Right atrium auricular region (tissue), 2 donors: Measurements from ENCODE around the gene NANS. TPM values are rescaled to one million over a fixed set of nuclear protein-coding genes. Genes with fewer than 3 reads are reported as not detected.

ENCODE experiments used
- DNase-seq: peaks from one replicate; pipeline ENCODE4 v3.0.0-alpha.2; 2019; ENCODE audit warnings: low spot score
- H3K27ac ChIP-seq, 2 donors: fragments of 200-600 bp; sonication (generic); 1 replicate in 1 of 2; 2 replicates in 1 of 2; pipeline ENCODE4 v1.5.1; 2016 to 2019
- H3K27me3 ChIP-seq, 2 donors: fragments of 200-600 bp; sonication (generic); one replicate each; pipeline versions ENCODE4 v1.5.1 to v1.6.0; 2017 to 2019
- H3K36me3 ChIP-seq: fragments of 200-600 bp; sonication (generic); one replicate; pipeline ENCODE4 v1.5.1; 2016
- H3K4me1 ChIP-seq, 2 donors: fragments of 200-600 bp; sonication (generic); one replicate each; pipeline versions ENCODE4 v1.5.1 to v1.6.0; 2017 to 2019
- H3K4me3 ChIP-seq, 2 donors: fragments of 200-600 bp; sonication (generic); 1 replicate in 1 of 2; 2 replicates in 1 of 2; pipeline ENCODE4 v1.5.1; 2017 to 2019; ENCODE audit warnings: mild to moderate bottlenecking in 1 of 2, moderate library complexity in 1 of 2
- H3K9me3 ChIP-seq, 2 donors: fragments of 200-600 bp; sonication (generic); one replicate each; pipeline ENCODE4 v1.5.1; 2019
- total RNA-seq, 2 donors: library from RNA; depleted of rRNA; stranded (reverse); fragments of >200 nt; gene quantifications; one replicate each; pipeline ENCODE4 v1.1.0, GENCODE V29; 2016
- TF ChIP-seq, protein P1 (sequence below), 2 donors: fragments of 200-600 bp; sonication (generic); IDR thresholded peaks; one replicate each; pipeline ENCODE4 v1.5.1; 2019; ENCODE audit warnings: antibody characterized with exemption in 2 of 2

The NANS gene
- total RNA-seq = 10 to 100 TPM; 27.4 to 35.5 TPM

DNA sequence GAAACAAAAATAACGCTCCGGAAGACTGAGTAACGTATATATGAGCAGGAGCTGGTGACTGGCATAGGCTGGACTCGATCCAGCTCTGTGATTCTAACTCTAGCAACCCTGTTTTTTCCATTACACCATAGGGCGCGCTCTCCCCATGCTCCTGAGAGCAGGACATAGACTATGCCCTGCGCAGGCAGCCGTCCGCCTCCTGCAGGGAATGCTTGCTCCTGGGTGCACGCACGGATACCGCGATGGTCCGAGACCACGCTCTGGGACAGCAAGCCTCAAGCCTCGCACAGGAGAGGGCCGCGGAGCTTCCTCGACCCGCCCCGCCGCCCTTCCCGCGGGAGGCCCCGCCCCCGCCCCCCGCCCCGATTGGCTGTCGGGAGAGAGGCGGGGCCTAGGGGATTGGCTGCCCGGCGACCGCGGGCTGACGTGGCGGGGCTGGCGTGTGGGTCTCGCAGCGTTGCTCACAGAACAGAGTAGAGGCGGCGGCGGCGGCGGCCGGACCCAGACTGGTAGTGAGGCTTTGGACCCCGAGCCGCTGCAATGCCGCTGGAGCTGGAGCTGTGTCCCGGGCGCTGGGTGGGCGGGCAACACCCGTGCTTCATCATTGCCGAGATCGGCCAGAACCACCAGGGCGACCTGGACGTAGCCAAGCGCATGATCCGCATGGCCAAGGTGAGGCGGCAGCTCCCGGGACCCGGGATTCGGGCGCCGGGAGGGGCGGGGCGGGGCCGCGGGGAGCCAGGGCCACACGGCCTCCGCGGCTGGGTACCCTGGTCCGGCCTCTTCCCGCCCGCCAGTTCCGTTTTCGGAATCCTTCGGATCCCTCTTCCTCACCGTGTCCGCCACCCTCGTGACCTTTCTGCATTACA lies at the start of gene NANS:
Gene NANS (plus strand): TSS at position 464 of the 869 bp plus-strand sequence. CDS start 77 bp downstream, at position 541.
- H3K27ac ChIP-seq = peak within 1 kb of the TSS; percentile 89 to 96
- H3K36me3 ChIP-seq = peaks cover 11% of the 10 kb centered on the region
- H3K9me3 ChIP-seq = no peaks in the 10 kb centered on the region
- peak within 1 kb of the TSS; percentile 69 to 72 for H3K4me3 ChIP-seq
- DNase-seq = peak; percentile 95
- no peaks in the 10 kb centered on the region for H3K27me3 ChIP-seq
- peaks cover 0 to 21% of the 10 kb centered on the region in 2 donors for H3K4me1 ChIP-seq
- TF ChIP-seq, protein P1, sequence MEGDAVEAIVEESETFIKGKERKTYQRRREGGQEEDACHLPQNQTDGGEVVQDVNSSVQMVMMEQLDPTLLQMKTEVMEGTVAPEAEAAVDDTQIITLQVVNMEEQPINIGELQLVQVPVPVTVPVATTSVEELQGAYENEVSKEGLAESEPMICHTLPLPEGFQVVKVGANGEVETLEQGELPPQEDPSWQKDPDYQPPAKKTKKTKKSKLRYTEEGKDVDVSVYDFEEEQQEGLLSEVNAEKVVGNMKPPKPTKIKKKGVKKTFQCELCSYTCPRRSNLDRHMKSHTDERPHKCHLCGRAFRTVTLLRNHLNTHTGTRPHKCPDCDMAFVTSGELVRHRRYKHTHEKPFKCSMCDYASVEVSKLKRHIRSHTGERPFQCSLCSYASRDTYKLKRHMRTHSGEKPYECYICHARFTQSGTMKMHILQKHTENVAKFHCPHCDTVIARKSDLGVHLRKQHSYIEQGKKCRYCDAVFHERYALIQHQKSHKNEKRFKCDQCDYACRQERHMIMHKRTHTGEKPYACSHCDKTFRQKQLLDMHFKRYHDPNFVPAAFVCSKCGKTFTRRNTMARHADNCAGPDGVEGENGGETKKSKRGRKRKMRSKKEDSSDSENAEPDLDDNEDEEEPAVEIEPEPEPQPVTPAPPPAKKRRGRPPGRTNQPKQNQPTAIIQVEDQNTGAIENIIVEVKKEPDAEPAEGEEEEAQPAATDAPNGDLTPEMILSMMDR (IDR thresholded peaks at IDR 0.05) = no peak

DNA sequence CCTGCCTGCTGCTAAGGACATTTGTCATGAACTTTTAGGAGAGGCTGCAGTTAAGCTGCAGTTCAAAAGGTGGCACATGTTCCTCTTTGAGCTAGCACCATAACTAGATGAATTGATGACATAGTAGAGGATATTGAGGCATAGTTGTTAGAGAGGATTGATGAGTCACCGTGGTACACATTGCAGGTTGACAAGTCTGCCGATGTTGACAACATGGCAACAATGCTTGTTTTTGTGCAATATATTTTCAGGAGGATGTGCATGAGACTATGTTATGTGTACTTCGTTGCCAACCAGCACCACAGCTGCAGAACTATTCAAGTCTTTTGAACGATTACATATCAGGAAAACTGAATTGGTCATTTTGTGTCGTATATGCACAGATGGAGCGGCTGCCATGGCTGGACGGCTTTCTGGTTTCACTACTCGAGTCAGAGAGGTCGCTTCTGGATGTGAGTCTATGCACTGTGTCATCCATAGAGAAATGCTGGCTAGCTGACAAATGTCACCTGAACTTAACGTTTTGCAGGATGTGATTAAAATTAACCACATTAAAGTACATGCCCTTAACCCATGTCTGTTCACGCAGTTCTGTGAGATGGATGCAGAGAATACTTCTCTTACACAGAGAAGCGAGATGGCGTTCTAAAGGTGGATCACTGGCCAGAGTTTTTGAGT lies 49.1 kb upstream of the NANS start:
- TF ChIP-seq, protein P1 (IDR thresholded peaks at IDR 0.05) = no peak
- Histone ChIP-seq H3K9me3 (no peaks in the 10 kb centered on the region), H3K36me3 (peaks cover 62% of the 10 kb centered on the region), H3K27me3 (no peaks in the 10 kb centered on the region), H3K4me1 (peaks cover 0 to 25% of the 10 kb centered on the region in 2 donors), H3K4me3 (no peak overlapping the region), H3K27ac (no peak overlapping the region)
- no peak for DNase-seq

GRCh38 chr9:98008764-98009163 lies 47.8 kb upstream of the NANS start:
- TF ChIP-seq, protein P1 (IDR thresholded peaks at IDR 0.05) = no peak
- DNase-seq = no peak
- no peak overlapping the region for H3K4me3 ChIP-seq
- no peak overlapping the region for H3K27ac ChIP-seq
- H3K4me1 ChIP-seq = peaks cover 0 to 18% of the 10 kb centered on the region in 2 donors
- no peaks in the 10 kb centered on the region for H3K9me3 ChIP-seq
- H3K27me3 ChIP-seq = no peaks in the 10 kb centered on the region
- peaks cover 75% of the 10 kb centered on the region for H3K36me3 ChIP-seq

GRCh38 chr9:98009437-98009836 lies 47.1 kb upstream of the NANS start:
- Histone ChIP-seq H3K9me3 (no peaks in the 10 kb centered on the region), H3K27ac (peak overlapping the region in 1 of 2 donors; percentile 12), H3K27me3 (no peaks in the 10 kb centered on the region), H3K36me3 (peaks cover 74% of the 10 kb centered on the region), H3K4me3 (no peak overlapping the region), H3K4me1 (peaks cover 0 to 18% of the 10 kb centered on the region in 2 donors)
- no peak for DNase-seq
- TF ChIP-seq, protein P1 (IDR thresholded peaks at IDR 0.05) = no peak

- Histone ChIP-seq H3K36me3 (peaks cover 74% of the 10 kb centered on the region), H3K27me3 (no peaks in the 10 kb centered on the region), H3K9me3 (no peaks in the 10 kb centered on the region), H3K4me3 (no peak overlapping the region), H3K4me1 (peaks cover 0 to 18% of the 10 kb centered on the region in 2 donors), H3K27ac (peak overlapping the region in 1 of 2 donors; percentile 12)
- TF ChIP-seq, protein P1 (IDR thresholded peaks at IDR 0.05) = no peak
- DNase-seq = no peak
Observed at GRCh38 chr9:98009936-98010335, 46.6 kb upstream of the NANS start.
